Measurements from ENCODE around the gene LITAFD.
A peak's percentile ranks its signal among the peaks of the same experiment; 100 is the strongest.
"Not testable (repeated sequence)": the region's sequence is repeated elsewhere in the genome, so short reads cannot be mapped to it uniquely, and the experiment has no call there.

LITAFD gene

DNA sequence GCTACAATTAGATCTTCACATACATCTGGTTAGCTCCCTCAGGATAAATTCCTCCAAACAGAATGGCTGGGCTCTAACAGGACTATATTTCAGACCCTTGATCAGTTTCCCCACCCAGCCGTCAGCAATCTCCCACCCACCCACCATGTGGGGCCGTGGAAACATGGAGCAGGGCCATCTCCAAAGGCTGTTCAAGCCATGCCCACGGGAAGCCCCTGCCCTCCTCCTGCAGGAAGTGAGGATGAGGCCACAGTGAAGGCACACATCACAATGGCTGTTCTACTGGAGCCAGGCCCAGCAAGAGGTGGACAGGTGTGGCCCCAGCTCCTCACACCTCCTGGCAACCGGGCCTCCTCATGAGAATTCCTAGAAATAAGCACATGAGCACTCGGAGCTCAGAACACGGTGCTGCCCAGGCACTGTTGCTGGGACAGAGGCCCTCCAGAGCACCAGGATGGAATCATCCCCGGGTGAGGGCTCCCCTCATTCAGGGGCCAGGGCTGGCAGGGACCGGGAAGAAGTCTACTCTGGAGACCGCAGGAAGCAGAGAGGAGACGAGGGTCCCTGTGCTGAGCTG is at the start of gene LITAFD:
TSS of gene LITAFD (plus strand) at position 311 of the 577 bp plus-strand sequence. CDS start 2,005 bp downstream, outside the sequence.
- no peak within 1 kb of the TSS for H3K4me3 Mint-ChIP-seq
- TF ChIP-seq, protein P1, sequence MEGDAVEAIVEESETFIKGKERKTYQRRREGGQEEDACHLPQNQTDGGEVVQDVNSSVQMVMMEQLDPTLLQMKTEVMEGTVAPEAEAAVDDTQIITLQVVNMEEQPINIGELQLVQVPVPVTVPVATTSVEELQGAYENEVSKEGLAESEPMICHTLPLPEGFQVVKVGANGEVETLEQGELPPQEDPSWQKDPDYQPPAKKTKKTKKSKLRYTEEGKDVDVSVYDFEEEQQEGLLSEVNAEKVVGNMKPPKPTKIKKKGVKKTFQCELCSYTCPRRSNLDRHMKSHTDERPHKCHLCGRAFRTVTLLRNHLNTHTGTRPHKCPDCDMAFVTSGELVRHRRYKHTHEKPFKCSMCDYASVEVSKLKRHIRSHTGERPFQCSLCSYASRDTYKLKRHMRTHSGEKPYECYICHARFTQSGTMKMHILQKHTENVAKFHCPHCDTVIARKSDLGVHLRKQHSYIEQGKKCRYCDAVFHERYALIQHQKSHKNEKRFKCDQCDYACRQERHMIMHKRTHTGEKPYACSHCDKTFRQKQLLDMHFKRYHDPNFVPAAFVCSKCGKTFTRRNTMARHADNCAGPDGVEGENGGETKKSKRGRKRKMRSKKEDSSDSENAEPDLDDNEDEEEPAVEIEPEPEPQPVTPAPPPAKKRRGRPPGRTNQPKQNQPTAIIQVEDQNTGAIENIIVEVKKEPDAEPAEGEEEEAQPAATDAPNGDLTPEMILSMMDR (IDR thresholded peaks at IDR 0.05), result no peak
- no peaks in the 10 kb centered on the region for H3K9me3 Mint-ChIP-seq
- H3K36me3 Mint-ChIP-seq (ENCODE audit: low read depth), result peaks cover 4% of the 10 kb centered on the region
- H3K27ac Mint-ChIP-seq, result peak within 1 kb of the TSS; percentile 75
- peaks cover 29% of the 10 kb centered on the region for H3K4me1 Mint-ChIP-seq
- H3K27me3 Mint-ChIP-seq (ENCODE audit: low read depth, poor library complexity), result no peaks in the 10 kb centered on the region
- no peak for DNase-seq

DNA sequence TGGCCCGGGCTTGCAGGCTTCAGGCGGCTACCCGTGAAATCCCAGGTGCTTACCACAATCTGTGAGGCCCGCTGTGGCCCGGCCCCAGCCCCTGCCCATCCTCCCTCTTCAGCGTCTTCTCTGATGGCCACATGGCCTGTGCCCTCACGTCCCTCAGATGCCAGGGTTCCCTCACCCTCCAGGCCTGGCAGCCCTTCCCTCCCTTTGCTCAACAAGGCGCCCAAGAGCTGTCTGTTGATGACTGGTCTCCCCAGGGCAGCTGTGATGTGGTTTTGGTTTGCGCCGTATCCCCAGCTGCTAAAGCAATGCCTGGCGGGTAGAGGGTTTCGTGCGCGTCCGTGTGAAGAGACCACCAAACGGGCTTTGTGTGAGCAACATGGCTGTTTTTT is 49.4 kb upstream of the LITAFD start:
- Mint-ChIP-seq H3K36me3 (ENCODE audit: low read depth) (peaks cover 35% of the 10 kb centered on the region), H3K27me3 (ENCODE audit: low read depth, poor library complexity) (no peaks in the 10 kb centered on the region), H3K4me3 (no peak overlapping the region), H3K9me3 (no peaks in the 10 kb centered on the region), H3K27ac (peak overlapping the region; percentile 83), H3K4me1 (peaks cover 27% of the 10 kb centered on the region)
- TF ChIP-seq, protein P1 (IDR thresholded peaks at IDR 0.05), result no peak
- no peak for DNase-seq

DNA sequence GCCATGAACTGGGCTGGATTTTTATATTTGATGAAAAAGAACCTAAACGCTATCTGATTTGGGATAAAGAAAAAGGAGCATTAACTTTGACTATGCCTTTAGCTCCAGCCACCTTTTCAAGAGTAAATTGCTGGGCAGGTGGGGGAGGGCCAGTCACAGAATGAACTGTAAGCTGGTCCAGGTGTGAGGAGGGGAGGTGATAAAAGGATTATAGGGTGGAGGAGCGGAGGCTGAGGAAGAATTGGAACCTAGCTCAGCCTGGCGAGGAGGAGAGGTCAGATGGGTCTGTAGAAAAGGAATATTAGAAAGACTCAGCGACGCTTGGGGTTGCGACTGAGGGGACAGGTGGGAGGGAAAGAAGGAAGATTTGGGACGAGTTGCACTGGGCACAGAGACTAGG is 45.4 kb upstream of the LITAFD start:
- H3K27ac Mint-ChIP-seq; H3K9me3 Mint-ChIP-seq; DNase-seq; H3K4me3 Mint-ChIP-seq; H3K36me3 Mint-ChIP-seq (ENCODE audit: low read depth); H3K27me3 Mint-ChIP-seq (ENCODE audit: low read depth, poor library complexity): not testable (repeated sequence)
- peaks cover 25% of the 10 kb centered on the region for H3K4me1 Mint-ChIP-seq

DNA sequence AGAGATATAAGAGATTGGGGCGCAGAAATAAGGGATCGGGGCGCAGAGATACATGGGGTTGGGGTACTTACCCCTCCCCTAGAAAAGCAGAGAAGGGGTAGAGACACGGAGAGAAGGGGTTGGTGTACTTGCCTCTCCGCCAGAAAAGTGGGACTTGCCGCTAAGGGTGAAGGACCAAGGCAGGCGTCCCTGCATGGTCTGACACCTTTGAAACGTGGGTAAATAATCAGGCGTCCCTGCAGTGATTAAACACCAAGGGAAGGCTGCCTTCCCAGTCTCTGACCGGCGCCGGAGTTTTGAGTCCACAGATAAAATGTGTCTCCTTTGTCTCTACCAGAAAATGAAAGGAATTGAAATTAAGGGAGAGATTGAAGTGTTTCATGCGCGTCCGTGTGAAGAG is 44.6 kb upstream of the LITAFD start:
- not testable (repeated sequence) for H3K9me3 Mint-ChIP-seq

DNA sequence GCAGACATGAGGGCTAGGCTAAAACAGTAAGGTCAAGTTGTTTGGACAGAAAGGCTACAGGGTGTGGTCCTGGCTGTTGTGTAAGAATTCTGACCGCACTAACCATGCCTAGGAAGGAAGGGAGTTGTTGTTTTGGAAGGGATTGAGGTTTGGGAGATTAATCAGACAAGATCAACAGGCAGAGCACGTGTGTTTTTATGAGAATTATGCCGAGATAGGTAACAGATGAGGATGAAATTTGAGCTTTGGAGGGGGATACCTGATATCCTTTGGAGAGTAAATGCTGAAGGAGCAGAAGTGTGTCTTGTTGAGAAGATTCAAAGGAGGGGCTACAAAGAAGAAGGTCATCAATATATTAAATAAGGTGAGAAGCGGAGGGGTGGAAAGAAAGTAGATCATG is 40.1 kb upstream of the LITAFD start:
- not testable (repeated sequence) for H3K4me3 Mint-ChIP-seq; H3K27me3 Mint-ChIP-seq (ENCODE audit: low read depth, poor library complexity); H3K9me3 Mint-ChIP-seq; DNase-seq
- Mint-ChIP-seq H3K36me3 (ENCODE audit: low read depth) (peaks cover 36% of the 10 kb centered on the region), H3K4me1 (peaks cover 36% of the 10 kb centered on the region), H3K27ac (peak overlapping the region; percentile 44)

More for the DNA sequence above, 44.6 kb upstream of the LITAFD start:
- DNase-seq; H3K4me3 Mint-ChIP-seq; H3K27ac Mint-ChIP-seq; H3K36me3 Mint-ChIP-seq (ENCODE audit: low read depth); H3K27me3 Mint-ChIP-seq (ENCODE audit: low read depth, poor library complexity): not testable (repeated sequence)
- peaks cover 25% of the 10 kb centered on the region for H3K4me1 Mint-ChIP-seq

DNA sequence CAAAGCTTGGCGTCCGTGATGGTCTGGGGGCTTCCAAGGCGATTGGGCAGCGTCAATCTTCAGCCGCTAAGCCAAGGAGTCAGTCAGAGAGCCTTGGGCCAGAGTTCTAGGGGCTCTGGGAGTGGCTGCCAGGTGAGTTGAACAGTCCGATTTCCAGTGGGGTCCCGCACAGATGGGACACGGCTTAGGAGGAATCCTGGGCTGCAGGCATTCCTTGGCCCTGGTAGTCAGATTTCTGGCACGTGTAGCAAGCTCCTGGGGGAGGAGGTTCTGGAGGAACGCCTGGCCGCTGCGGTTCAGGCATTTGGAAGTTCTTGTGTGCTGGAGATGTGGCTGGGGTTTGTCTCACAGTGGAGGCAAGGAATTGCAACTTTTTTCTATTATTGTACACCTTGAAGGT is 38.9 kb upstream of the LITAFD start:
- H3K4me3 Mint-ChIP-seq; H3K27me3 Mint-ChIP-seq (ENCODE audit: low read depth, poor library complexity); H3K9me3 Mint-ChIP-seq; DNase-seq; H3K27ac Mint-ChIP-seq: not testable (repeated sequence)
- peaks cover 44% of the 10 kb centered on the region for H3K4me1 Mint-ChIP-seq
- peaks cover 36% of the 10 kb centered on the region for H3K36me3 Mint-ChIP-seq (ENCODE audit: low read depth)

DNA sequence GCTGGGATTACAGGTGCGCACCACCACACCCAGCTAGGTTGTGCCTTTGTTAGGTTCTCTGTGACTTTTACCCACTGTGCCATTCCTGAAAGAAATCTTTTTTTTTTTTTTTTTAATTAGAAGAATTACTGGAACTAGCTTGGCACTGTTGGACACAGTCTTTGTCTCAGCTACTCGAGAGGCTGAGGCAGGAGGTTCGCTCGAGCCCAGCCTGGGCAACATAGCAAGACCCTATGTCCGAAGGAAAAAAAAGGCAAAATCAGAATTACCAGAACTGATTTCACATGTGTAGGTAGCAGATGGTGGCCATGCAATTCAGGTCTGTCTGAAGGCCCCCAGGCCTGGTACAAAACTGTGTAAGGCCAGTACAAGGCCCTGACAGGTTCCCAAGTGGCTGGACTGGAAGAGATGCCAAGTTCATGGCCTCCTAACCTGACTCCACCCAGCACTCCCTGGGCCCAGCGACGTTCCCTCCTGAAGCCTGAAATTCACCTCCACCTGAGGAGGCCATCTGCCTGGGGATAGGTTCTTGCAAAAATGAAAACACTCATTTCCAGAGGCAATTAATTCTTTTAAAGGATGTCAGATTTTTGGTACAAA is 36.4 kb upstream of the LITAFD start:
- Mint-ChIP-seq H3K9me3 (no peaks in the 10 kb centered on the region), H3K27me3 (ENCODE audit: low read depth, poor library complexity) (peaks cover 2% of the 10 kb centered on the region), H3K27ac (no peak overlapping the region), H3K4me3 (no peak overlapping the region), H3K4me1 (peaks cover 61% of the 10 kb centered on the region), H3K36me3 (ENCODE audit: low read depth) (peaks cover 45% of the 10 kb centered on the region)
- TF ChIP-seq, protein P1 (IDR thresholded peaks at IDR 0.05), result no peak
- no peak for DNase-seq

DNA sequence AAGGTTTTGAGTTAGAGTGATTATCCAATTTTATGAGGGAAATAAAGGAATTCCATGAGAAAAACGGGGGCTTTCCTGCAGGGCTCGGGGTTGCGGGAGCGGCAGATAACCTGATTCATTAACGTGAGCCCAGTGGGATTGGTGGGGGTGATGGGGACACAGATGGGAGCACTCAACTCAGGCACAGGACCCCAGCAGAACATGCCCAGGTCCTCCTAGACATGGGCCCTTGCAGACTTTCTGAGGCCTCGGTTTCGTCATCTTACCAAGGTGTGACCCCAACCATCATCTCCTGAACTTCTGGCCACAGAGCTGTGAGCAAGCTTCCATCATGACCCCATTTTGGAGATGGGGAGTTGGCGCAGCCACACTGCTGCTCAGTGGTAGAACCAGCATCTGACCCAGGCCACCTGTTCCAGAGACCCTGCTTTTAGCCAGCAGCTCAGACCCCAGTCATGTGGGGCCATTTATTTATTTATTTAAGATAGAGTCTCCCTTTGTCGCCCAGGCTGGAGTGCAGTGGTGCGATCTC is 35.7 kb upstream of the LITAFD start:
- no peak overlapping the region for H3K27ac Mint-ChIP-seq
- no peak overlapping the region for H3K4me3 Mint-ChIP-seq
- H3K4me1 Mint-ChIP-seq, result peaks cover 62% of the 10 kb centered on the region
- TF ChIP-seq, protein P1 (IDR thresholded peaks at IDR 0.05), result no peak
- H3K36me3 Mint-ChIP-seq (ENCODE audit: low read depth), result peaks cover 49% of the 10 kb centered on the region
- H3K27me3 Mint-ChIP-seq (ENCODE audit: low read depth, poor library complexity), result peaks cover 5% of the 10 kb centered on the region
- no peak for DNase-seq
- no peaks in the 10 kb centered on the region for H3K9me3 Mint-ChIP-seq
